Measurements from ENCODE around the gene COPS2.

COPS2 gene

DNA sequence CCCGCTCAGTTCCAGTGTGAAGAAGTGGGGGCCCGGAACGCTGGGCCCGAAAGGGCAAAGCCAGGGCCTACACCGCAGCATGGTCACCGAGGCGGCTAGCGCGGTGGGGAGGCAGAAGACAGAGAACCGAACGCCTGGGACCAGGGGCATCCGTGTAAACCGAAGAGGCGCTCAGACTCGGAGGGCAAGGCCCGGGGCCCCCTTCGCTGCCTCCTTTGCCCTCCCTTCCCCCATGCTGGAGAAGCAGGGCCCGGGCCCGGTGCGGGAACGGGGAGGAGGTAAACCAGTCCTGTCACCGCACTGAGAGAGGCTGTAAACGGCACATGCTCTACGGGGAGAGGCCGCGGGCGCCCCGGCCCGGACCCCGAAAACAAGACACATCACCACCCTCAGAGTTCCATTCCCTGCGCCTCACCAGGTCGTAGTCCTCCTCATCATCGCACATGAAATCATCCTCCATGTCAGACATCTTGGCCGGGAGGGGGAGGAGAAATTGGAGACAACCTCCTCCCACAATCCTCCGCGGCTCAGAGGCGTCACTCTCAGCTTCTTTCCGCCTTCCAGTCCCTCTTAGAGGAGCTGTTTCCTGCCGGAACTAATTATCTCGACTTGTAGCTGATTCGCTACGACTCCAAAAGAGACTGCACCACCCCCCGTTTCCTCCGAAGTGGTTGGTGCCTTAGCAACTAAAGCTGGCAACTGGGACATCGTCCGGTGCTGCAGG is at the start of gene COPS2:
Gene COPS2, minus strand, starts transcription at position 490 of the 724 bp plus-strand sequence. Its CDS starts 21 bp downstream, at position 469.
- DNase-seq (ENCODE audit: low read depth), result peak; percentile 98
- TF ChIP-seq, protein P1, sequence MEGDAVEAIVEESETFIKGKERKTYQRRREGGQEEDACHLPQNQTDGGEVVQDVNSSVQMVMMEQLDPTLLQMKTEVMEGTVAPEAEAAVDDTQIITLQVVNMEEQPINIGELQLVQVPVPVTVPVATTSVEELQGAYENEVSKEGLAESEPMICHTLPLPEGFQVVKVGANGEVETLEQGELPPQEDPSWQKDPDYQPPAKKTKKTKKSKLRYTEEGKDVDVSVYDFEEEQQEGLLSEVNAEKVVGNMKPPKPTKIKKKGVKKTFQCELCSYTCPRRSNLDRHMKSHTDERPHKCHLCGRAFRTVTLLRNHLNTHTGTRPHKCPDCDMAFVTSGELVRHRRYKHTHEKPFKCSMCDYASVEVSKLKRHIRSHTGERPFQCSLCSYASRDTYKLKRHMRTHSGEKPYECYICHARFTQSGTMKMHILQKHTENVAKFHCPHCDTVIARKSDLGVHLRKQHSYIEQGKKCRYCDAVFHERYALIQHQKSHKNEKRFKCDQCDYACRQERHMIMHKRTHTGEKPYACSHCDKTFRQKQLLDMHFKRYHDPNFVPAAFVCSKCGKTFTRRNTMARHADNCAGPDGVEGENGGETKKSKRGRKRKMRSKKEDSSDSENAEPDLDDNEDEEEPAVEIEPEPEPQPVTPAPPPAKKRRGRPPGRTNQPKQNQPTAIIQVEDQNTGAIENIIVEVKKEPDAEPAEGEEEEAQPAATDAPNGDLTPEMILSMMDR (IDR thresholded peaks at IDR 0.05; ENCODE audit: low read depth, low read length, missing control alignments), result no peak
- peak within 1 kb of the TSS; percentile 84 for H3K4me3 ChIP-seq (ENCODE audit: low read depth, low read length)

DNA sequence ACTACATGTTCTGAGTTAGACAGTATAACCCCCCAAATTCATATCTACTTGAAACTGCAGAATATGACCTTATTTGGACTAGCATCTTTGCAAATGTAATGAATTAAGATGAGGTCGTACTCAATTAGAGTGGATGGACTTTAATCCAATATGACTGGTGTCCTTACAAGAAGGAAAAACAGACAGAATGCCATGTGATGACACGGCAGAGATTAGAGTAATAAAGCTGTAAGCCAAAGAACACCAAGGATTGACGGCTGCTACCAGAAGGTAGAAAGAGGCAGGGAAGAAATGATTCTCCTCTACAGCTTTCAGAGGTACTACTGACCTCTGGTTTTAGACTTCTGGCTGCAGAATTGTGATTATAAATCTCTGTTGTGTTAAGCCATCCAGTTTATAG is 44.9 kb upstream of the COPS2 start:
- no peak overlapping the region for H3K4me3 ChIP-seq (ENCODE audit: low read depth, low read length)
- DNase-seq (ENCODE audit: low read depth), result no peak
- TF ChIP-seq, protein P1 (IDR thresholded peaks at IDR 0.05; ENCODE audit: low read depth, low read length, missing control alignments), result no peak

DNA sequence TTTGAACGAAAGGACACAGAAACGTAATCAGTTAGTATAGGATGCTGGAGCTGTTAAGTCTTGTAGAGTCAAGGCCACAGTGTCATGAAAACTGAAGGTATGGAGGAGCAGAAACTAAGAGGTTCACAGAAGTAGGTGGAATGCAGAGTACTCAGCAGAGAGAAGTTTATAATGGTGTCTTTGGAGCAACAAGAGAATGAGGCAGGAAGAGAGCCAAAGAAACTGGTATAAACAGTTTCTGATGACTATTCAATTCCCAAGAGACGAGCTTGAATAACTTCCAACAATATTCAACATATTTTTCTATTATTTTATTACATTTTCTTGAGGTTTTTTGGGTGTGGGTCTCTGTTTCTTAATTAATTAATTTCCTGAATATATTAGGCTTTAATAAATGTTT is 44.3 kb upstream of the COPS2 start:
- H3K4me3 ChIP-seq (ENCODE audit: low read depth, low read length), result no peak overlapping the region
- no peak for DNase-seq (ENCODE audit: low read depth)
- TF ChIP-seq, protein P1 (IDR thresholded peaks at IDR 0.05; ENCODE audit: low read depth, low read length, missing control alignments), result no peak

DNA sequence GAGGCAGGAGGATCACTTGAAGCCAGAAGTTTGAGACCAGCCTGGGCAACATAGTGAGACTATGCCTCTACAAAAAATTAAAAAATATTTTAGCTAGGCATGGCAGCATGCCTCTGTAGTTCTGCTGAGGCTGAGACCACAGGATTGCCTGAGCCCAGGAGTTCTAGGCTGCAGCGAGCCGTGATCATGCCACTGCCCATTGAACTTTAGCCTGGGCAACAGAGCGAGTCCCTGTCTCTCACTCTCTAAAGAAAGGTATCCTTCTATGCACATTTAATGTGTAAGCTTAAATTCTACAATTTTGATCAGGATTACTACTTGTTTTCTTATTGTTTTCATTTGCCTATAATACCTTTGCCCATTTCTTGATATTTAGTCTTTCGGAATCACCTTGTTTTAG is 41.5 kb upstream of the COPS2 start:
- TF ChIP-seq, protein P1 (IDR thresholded peaks at IDR 0.05; ENCODE audit: low read depth, low read length, missing control alignments), result no peak
- DNase-seq (ENCODE audit: low read depth), result no peak

DNA sequence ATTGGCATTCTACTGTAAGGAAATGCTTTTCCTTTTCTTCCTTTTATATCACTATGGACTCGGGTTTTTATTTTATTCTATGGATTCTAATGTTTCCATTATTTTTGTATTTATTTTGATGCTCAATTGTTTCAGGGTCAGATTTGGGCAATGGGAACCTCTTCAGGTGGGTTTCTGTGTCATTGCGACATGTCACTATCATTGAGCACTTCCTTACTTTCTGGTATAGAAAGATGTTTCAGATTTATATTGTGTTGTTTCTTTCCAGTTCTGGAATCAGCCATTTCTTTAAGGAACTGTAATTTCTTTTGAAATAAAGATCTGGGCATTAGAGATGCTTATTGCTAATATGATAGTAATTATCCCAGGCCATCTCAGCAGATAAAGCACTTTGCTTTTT is 36.5 kb upstream of the COPS2 start:
- DNase-seq (ENCODE audit: low read depth), result no peak
- no peak overlapping the region for H3K4me3 ChIP-seq (ENCODE audit: low read depth, low read length)
- TF ChIP-seq, protein P1 (IDR thresholded peaks at IDR 0.05; ENCODE audit: low read depth, low read length, missing control alignments), result no peak

More for the DNA sequence above, 41.5 kb upstream of the COPS2 start:
- no peak overlapping the region for H3K4me3 ChIP-seq (ENCODE audit: low read depth, low read length)

DNA sequence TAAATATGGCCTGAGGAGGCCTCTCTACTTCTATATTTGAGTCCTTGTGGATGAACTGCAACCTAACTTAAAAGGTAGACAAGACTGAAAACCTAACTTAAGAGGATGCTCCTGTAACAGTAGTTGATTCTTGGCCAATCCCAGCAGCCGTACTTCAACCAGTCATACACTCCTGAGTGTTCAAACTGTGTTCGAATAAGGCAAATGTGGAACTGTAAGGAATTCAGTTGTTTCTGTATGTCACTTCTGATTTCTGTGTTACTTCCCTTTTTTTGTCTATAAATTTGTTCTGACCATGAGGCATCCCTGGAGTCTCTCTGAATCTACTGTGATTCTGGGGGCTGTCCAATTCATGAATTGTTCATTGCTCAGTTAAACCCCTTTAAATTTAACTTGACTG is 35.2 kb upstream of the COPS2 start:
- DNase-seq (ENCODE audit: low read depth), result no peak
- TF ChIP-seq, protein P1 (IDR thresholded peaks at IDR 0.05; ENCODE audit: low read depth, low read length, missing control alignments), result no peak
- no peak overlapping the region for H3K4me3 ChIP-seq (ENCODE audit: low read depth, low read length)

DNA sequence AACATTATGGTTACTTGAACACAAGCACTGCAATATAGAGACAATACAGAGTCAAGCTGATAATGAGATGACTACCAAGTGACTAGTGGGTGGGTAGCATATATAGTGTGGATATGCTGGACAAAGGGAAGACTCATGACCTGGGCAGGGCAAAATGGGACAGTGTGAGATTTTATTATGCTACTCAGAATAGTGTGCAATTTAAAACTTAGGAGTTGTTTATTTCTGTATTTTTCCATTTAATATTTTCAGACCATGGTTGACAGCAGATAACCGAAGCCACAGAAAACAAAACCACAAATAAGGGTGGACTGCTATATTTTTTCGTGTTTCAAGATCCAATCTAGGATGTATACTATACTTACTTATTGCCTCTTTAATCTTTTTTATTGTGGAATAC is 34.2 kb upstream of the COPS2 start:
- no peak overlapping the region for H3K4me3 ChIP-seq (ENCODE audit: low read depth, low read length)
- TF ChIP-seq, protein P1 (IDR thresholded peaks at IDR 0.05; ENCODE audit: low read depth, low read length, missing control alignments), result no peak
- no peak for DNase-seq (ENCODE audit: low read depth)
